ENCODE results near the gene MAP1S.

Gene MAP1S

GRCh38 chr19:17688853-17689595 lies 30.3 kb upstream of the MAP1S start:
- DNase-seq (ENCODE audit: low spot score) = no peak

GRCh38 chr19:17692566-17692965 lies 26.7 kb upstream of the MAP1S start:
- DNase-seq (ENCODE audit: low spot score) = no peak

GRCh38 chr19:17695198-17695597 lies 24.1 kb upstream of the MAP1S start:
- DNase-seq (ENCODE audit: low spot score) = no peak

GRCh38 chr19:17703824-17704463 lies 15.3 kb upstream of the MAP1S start:
- DNase-seq (ENCODE audit: low spot score) = no peak

- DNase-seq (ENCODE audit: low spot score) = no peak
These were observed 12.5 kb upstream of the MAP1S start for GRCh38 chr19:17706750-17707181.

GRCh38 chr19:17711851-17712250 lies 7.4 kb upstream of the MAP1S start:
- no peak for DNase-seq (ENCODE audit: low spot score)

GRCh38 chr19:17716309-17716929 lies 2.9 kb upstream of the MAP1S start:
- DNase-seq (ENCODE audit: low spot score) = no peak

- DNase-seq (ENCODE audit: low spot score) = no peak
These were observed 732 bp upstream of the MAP1S start for GRCh38 chr19:17718550-17718946.

- no peak for DNase-seq (ENCODE audit: low spot score)
These were observed 585 bp downstream of the MAP1S start for GRCh38 chr19:17719730-17720400.

GRCh38 chr19:17720440-17720839 lies 1.2 kb downstream of the MAP1S start:
- no peak for DNase-seq (ENCODE audit: low spot score)

- DNase-seq (ENCODE audit: low spot score) = no peak
These were observed 1.9 kb downstream of the MAP1S start for GRCh38 chr19:17721111-17721628.

GRCh38 chr19:17721821-17722220 lies 2.5 kb downstream of the MAP1S start:
- DNase-seq (ENCODE audit: low spot score) = no peak

- DNase-seq (ENCODE audit: low spot score) = no peak
These were observed 3.5 kb downstream of the MAP1S start for GRCh38 chr19:17722655-17723240.

GRCh38 chr19:17724655-17725054 lies 5.4 kb downstream of the MAP1S start:
- DNase-seq (ENCODE audit: low spot score) = no peak

GRCh38 chr19:17725422-17726078 lies 6.3 kb downstream of the MAP1S start:
- DNase-seq (ENCODE audit: low spot score) = no peak

GRCh38 chr19:17726136-17726741 lies 7.0 kb downstream of the MAP1S start:
- DNase-seq (ENCODE audit: low spot score) = no peak

GRCh38 chr19:17726964-17727773 lies 7.9 kb downstream of the MAP1S start:
- no peak for DNase-seq (ENCODE audit: low spot score)

GRCh38 chr19:17727843-17728242 lies 8.6 kb downstream of the MAP1S start:
- no peak for DNase-seq (ENCODE audit: low spot score)

GRCh38 chr19:17733127-17733526 lies 13.8 kb downstream of the MAP1S start:
- DNase-seq (ENCODE audit: low spot score) = no peak

GRCh38 chr19:17734146-17734545 lies 14.9 kb downstream of the MAP1S start:
- no peak for DNase-seq (ENCODE audit: low spot score)

All from COLO829 (cell line).